KMS-11 (cell line): Measurements from ENCODE around the gene SLIT1.

Experiments used
- H2AFZ ChIP-seq: fragments of 200-600 bp; sonication (generic); 2 replicates; pipeline ENCODE4 v1.6.1; 2016; ENCODE audit warnings: antibody characterized with exemption, mixed run types, low read depth
- H3K27ac ChIP-seq: fragments of 200-600 bp; sonication (generic); 2 replicates; pipeline ENCODE4 v1.6.1; 2016; ENCODE audit warnings: mild to moderate bottlenecking, mixed run types
- H3K27me3 ChIP-seq: fragments of 200-600 bp; sonication (generic); 2 replicates; pipeline ENCODE4 v1.6.1; 2017; ENCODE audit warnings: mild to moderate bottlenecking, low read depth, mixed run types, moderate library complexity; ENCODE audit not compliant: insufficient read depth
- H3K36me3 ChIP-seq: fragments of 200-600 bp; sonication (generic); 2 replicates; pipeline ENCODE4 v1.6.1; 2017; ENCODE audit warnings: mild to moderate bottlenecking, mixed run types; ENCODE audit not compliant: insufficient read depth
- H3K4me1 ChIP-seq: fragments of 200-600 bp; sonication (generic); 2 replicates; pipeline ENCODE4 v1.6.1; 2016; ENCODE audit warnings: mild to moderate bottlenecking, low read depth, mixed run types; ENCODE audit not compliant: poor library complexity, severe bottlenecking
- H3K4me2 ChIP-seq: fragments of 200-600 bp; sonication (generic); 2 replicates; pipeline ENCODE4 v1.7.0; 2016; ENCODE audit warnings: mild to moderate bottlenecking, mixed run types
- H3K4me3 ChIP-seq: fragments of 200-600 bp; sonication (generic); IDR thresholded peaks from 2 replicates; pipeline ENCODE4 v1.6.1; 2017; ENCODE audit warnings: low read depth, low read length, mixed read lengths; ENCODE audit not compliant: insufficient read depth
- H3K79me2 ChIP-seq: fragments of 200-600 bp; sonication (generic); 2 replicates; pipeline ENCODE4 v1.6.1; 2016; ENCODE audit warnings: low read depth, mixed run types; ENCODE audit not compliant: insufficient read depth
- H3K9ac ChIP-seq: fragments of 200-600 bp; sonication (generic); 2 replicates; pipeline ENCODE4 v1.6.1; 2016; ENCODE audit warnings: mild to moderate bottlenecking, mixed run types
- H4K20me1 ChIP-seq: fragments of 200-600 bp; sonication (generic); 2 replicates; pipeline ENCODE4 v1.6.1; 2016; ENCODE audit warnings: mild to moderate bottlenecking, mixed run types; ENCODE audit not compliant: insufficient read depth
- CTCF ChIP-seq: fragments of 200-600 bp; sonication (generic); conservative IDR thresholded peaks from 2 replicates; pipeline ENCODE4 v1.6.1; 2017; ENCODE audit warnings: low read depth, mild to moderate bottlenecking, antibody characterized with exemption, low read length, moderate library complexity, mixed read lengths

The SLIT1 gene

GRCh38 chr10:97117372-97117771, 68.4 kb downstream of the SLIT1 start:
- no peak overlapping the region for H3K27ac ChIP-seq
- no peak overlapping the region for H3K4me2 ChIP-seq
- H3K4me1 ChIP-seq, result no peaks in the 10 kb centered on the region
- H3K27me3 ChIP-seq, result no peaks in the 10 kb centered on the region
- H2AFZ ChIP-seq, result no peak overlapping the region
- no peak for TF ChIP-seq CTCF
- H3K36me3 ChIP-seq, result no peaks in the 10 kb centered on the region
- no peak overlapping the region for H3K9ac ChIP-seq
- no peaks in the 10 kb centered on the region for H4K20me1 ChIP-seq
- H3K79me2 ChIP-seq, result no peaks in the 10 kb centered on the region
- H3K4me3 ChIP-seq, result no peak overlapping the region

- no peaks in the 10 kb centered on the region for H4K20me1 ChIP-seq
- no peak overlapping the region for H3K4me3 ChIP-seq
- TF ChIP-seq CTCF, result no peak
- H3K4me2 ChIP-seq, result no peak overlapping the region
- no peaks in the 10 kb centered on the region for H3K79me2 ChIP-seq
- H3K27ac ChIP-seq, result no peak overlapping the region
- no peak overlapping the region for H2AFZ ChIP-seq
- H3K9ac ChIP-seq, result no peak overlapping the region
- H3K27me3 ChIP-seq, result no peaks in the 10 kb centered on the region
- H3K4me1 ChIP-seq, result no peaks in the 10 kb centered on the region
- H3K36me3 ChIP-seq, result no peaks in the 10 kb centered on the region
These were observed 69.1 kb downstream of the SLIT1 start for GRCh38 chr10:97116462-97117162.

GRCh38 chr10:97115846-97116245, 69.9 kb downstream of the SLIT1 start:
- Histone ChIP-seq H2AFZ (no peak overlapping the region), H3K9ac (no peak overlapping the region), H3K36me3 (no peaks in the 10 kb centered on the region), H4K20me1 (no peaks in the 10 kb centered on the region), H3K79me2 (no peaks in the 10 kb centered on the region), H3K4me1 (no peaks in the 10 kb centered on the region), H3K27ac (no peak overlapping the region), H3K4me3 (no peak overlapping the region), H3K27me3 (no peaks in the 10 kb centered on the region), H3K4me2 (no peak overlapping the region)
- no peak for TF ChIP-seq CTCF

- no peaks in the 10 kb centered on the region for H4K20me1 ChIP-seq
- no peak overlapping the region for H2AFZ ChIP-seq
- no peaks in the 10 kb centered on the region for H3K4me1 ChIP-seq
- H3K9ac ChIP-seq, result no peak overlapping the region
- no peak overlapping the region for H3K27ac ChIP-seq
- H3K27me3 ChIP-seq, result no peaks in the 10 kb centered on the region
- no peak overlapping the region for H3K4me2 ChIP-seq
- no peaks in the 10 kb centered on the region for H3K79me2 ChIP-seq
- H3K4me3 ChIP-seq, result no peak overlapping the region
- no peak for TF ChIP-seq CTCF
- no peaks in the 10 kb centered on the region for H3K36me3 ChIP-seq
These were observed 74.1 kb downstream of the SLIT1 start for GRCh38 chr10:97111615-97112014.
